IMR-90 (cell line): Measurements from ENCODE around the gene RPTOR. TPM values are rescaled to one million over a fixed set of nuclear protein-coding genes. Genes with fewer than 3 reads are reported as not detected.

Experiments used
- ATAC-seq: fragments of 200-7000 bp; cut with Tn5 transposase; 2 replicates; pipeline ENCODE4 v1.9.1; 2020; ENCODE audit warnings: low read depth, mild to moderate bottlenecking, moderate library complexity
- BruUV-seq: library from RNA; stranded (reverse); fragments of 400-500 nt; replicated peaks from 2 replicates; lab custom pipeline; 2021; lab: Mats Ljungman, UMichigan
- CTCF ChIA-PET: fragments of 300-600 bp; formaldehyde crosslinking; extraction: SDS; loops from one replicate; lab custom pipeline; 2021; ENCODE audit warnings: antibody characterized with exemption; lab: Yijun Ruan, JAX
- POLR2A ChIA-PET: fragments of 300-600 bp; sonication (Branson Sonifier 250); formaldehyde crosslinking; loops from one replicate; lab custom pipeline; 2022; ENCODE audit warnings: antibody characterized with exemption; ENCODE audit not compliant: unreplicated experiment; lab: Charles Lee
- DNase-seq: peaks from one replicate; pipeline ENCODE4 v3.0.0; 2013
- H2AFZ ChIP-seq: replicated peaks from 2 replicates; pipeline ENCODE3; 2013; ENCODE audit warnings: low read length, mild to moderate bottlenecking; ENCODE audit not compliant: poor library complexity
- H2AK5ac ChIP-seq: 2 replicates; pipeline ENCODE4 v1.6.1; 2013; ENCODE audit warnings: low read depth, low read length, inconsistent platforms
- H2AK9ac ChIP-seq: replicated peaks from 2 replicates; pipeline ENCODE3; 2013; ENCODE audit warnings: mild to moderate bottlenecking, low read depth, low read length, moderate library complexity; ENCODE audit not compliant: poor library complexity
- H2BK120ac ChIP-seq: 2 replicates; pipeline ENCODE4 v1.6.1; 2013; ENCODE audit warnings: low read depth, low read length, inconsistent platforms
- H2BK15ac ChIP-seq: 3 replicates; pipeline ENCODE4 v1.6.1; 2013; ENCODE audit warnings: low read depth, low read length, inconsistent platforms
- H2BK20ac ChIP-seq: 2 replicates; pipeline ENCODE4 v1.6.1; 2013; ENCODE audit warnings: low read depth, mild to moderate bottlenecking, inconsistent platforms, low read length, moderate library complexity
- H2BK5ac ChIP-seq: 2 replicates; pipeline ENCODE4 v1.6.1; 2013; ENCODE audit warnings: mild to moderate bottlenecking, low read depth, low read length, inconsistent platforms; ENCODE audit not compliant: poor library complexity, severe bottlenecking
- H3K14ac ChIP-seq: replicated peaks from 2 replicates; pipeline ENCODE4 v1.6.1; 2013; ENCODE audit warnings: low read depth, low read length, inconsistent platforms
- H3K18ac ChIP-seq: 2 replicates; pipeline ENCODE4 v1.6.1; 2013; ENCODE audit warnings: low read depth, low read length, control low read depth
- H3K23ac ChIP-seq: 2 replicates; pipeline ENCODE4 v1.6.1; 2013; ENCODE audit warnings: low read depth, low read length, inconsistent platforms
- H3K27ac ChIP-seq: 2 replicates; pipeline ENCODE4 v1.5.1; 2013; ENCODE audit warnings: mild to moderate bottlenecking, control low read depth, low read length; ENCODE audit not compliant: insufficient read depth
- H3K27me3 ChIP-seq: 2 replicates; pipeline ENCODE4 v1.6.1; 2013; ENCODE audit warnings: low read length; ENCODE audit not compliant: control insufficient read depth, insufficient read depth
- H3K36me3 ChIP-seq: 2 replicates; pipeline ENCODE4 v1.6.1; 2013; ENCODE audit warnings: low read length, mixed read lengths; ENCODE audit not compliant: control insufficient read depth, insufficient read depth
- H3K4ac ChIP-seq: 2 replicates; pipeline ENCODE4 v1.6.1; 2013; ENCODE audit warnings: low read depth, low read length, inconsistent platforms
- H3K4me1 ChIP-seq: 2 replicates; pipeline ENCODE4 v1.6.1; 2013; ENCODE audit warnings: low read length, mixed read lengths; ENCODE audit not compliant: control insufficient read depth, insufficient read depth
- H3K4me2 ChIP-seq: 2 replicates; pipeline ENCODE4 v1.6.1; 2013; ENCODE audit warnings: low read depth, mild to moderate bottlenecking, control low read depth, low read length, moderate library complexity
- H3K4me3 ChIP-seq: 2 replicates; pipeline ENCODE4 v1.5.1; 2013; ENCODE audit warnings: low read depth, mild to moderate bottlenecking, control low read depth, low read length, moderate library complexity; ENCODE audit not compliant: insufficient read depth
- H3K56ac ChIP-seq: 2 replicates; pipeline ENCODE4 v1.6.1; 2013; ENCODE audit warnings: low read length, inconsistent platforms; ENCODE audit not compliant: insufficient read depth; ENCODE audit errors: extremely low read depth
- H3K79me1 ChIP-seq, 2 experiments: 2 replicates each; pipeline ENCODE4 v1.6.1; 2013; ENCODE audit warnings: low read length in 2 of 2, inconsistent platforms in 1 of 2, low read depth in 1 of 2
- H3K9ac ChIP-seq: 2 replicates; pipeline ENCODE4 v1.6.1; 2013; ENCODE audit warnings: low read depth, low read length, control low read depth
- H3K9me1 ChIP-seq: 2 replicates; pipeline ENCODE4 v1.6.1; 2013; ENCODE audit warnings: low read length, inconsistent platforms; ENCODE audit not compliant: insufficient read depth
- H3K9me3 ChIP-seq: 2 replicates; pipeline ENCODE4 v1.6.1; 2013; ENCODE audit warnings: low read length; ENCODE audit not compliant: control insufficient read depth, insufficient read depth
- H4K20me1 ChIP-seq: 2 replicates; pipeline ENCODE4 v1.6.1; 2013; ENCODE audit warnings: low read length, inconsistent platforms; ENCODE audit not compliant: insufficient read depth
- H4K5ac ChIP-seq: 2 replicates; pipeline ENCODE4 v1.6.1; 2013; ENCODE audit warnings: mild to moderate bottlenecking, low read depth, low read length, control low read depth
- H4K8ac ChIP-seq, 2 experiments: 2 replicates each; pipeline ENCODE4 v1.6.1; 2013; ENCODE audit warnings: low read depth in 2 of 2, low read length in 2 of 2, control low read depth in 1 of 2, inconsistent platforms in 1 of 2
- H4K91ac ChIP-seq: 2 replicates; pipeline ENCODE4 v1.6.1; 2013; ENCODE audit warnings: low read depth, low read length, inconsistent platforms; ENCODE audit not compliant: insufficient read depth
- MAFK ChIP-seq: IDR thresholded peaks from 2 replicates; pipeline ENCODE4 v1.6.1; 2012; ENCODE audit warnings: low read depth, low read length, improper control_type of control experiment
- POLR2A ChIP-seq: IDR thresholded peaks from 2 replicates; pipeline ENCODE4 v1.6.1; 2012; ENCODE audit warnings: mild to moderate bottlenecking, low read depth, low read length
- SMC3 ChIP-seq: fragments of 150-350 bp; IDR thresholded peaks from 2 replicates; pipeline ENCODE4 v1.6.1; 2016; ENCODE audit warnings: low read depth, mild to moderate bottlenecking, antibody characterized with exemption, low read length, moderate library complexity
- WGBS, 2 experiments: methylation state at CpG; one replicate each; pipeline versions ENCODE4 v1.1.5 to v1.1.7; 2013; ENCODE audit warnings: missing lambda C conversion rate in 2 of 2; ENCODE audit not compliant: insufficient read length in 1 of 2; ENCODE audit errors: extremely low coverage in 2 of 2; 5-methylcytosine and 5-hydroxymethylcytosine counted together
- dilution Hi-C: fragments of 300-500 bp; cut with HindIII; formaldehyde crosslinking; loops from one replicate; pipeline ENCODE4 v1.14.3; 2018; ENCODE audit warnings: low sequenced_read_pairs; ENCODE audit not compliant: unreplicated experiment
- in situ Hi-C: fragments of 300-500 bp; cut with MboI; formaldehyde crosslinking; loops from 3 replicates; pipeline ENCODE4 v1.14.3; 2019; ENCODE audit warnings: low sequenced_read_pairs, inconsistent platforms, mixed read lengths
- intact Hi-C: fragments of 100-400 bp; cut with micrococcal nuclease; formaldehyde crosslinking; loops from 2 replicates; pipeline ENCODE4 v1.10.0; 2022
- polyA plus RNA-seq, 3 experiments: library from polyadenylated mRNA; depleted of rRNA; stranded (reverse); fragments of >200 nt; gene quantifications; 2 replicates each; pipeline ENCODE4 v1.2.3, GENCODE V29; 2012; ENCODE audit warnings: low replicate concordance in 1 of 3
- total RNA-seq: library from RNA; depleted of rRNA; stranded (reverse); fragments of >200 nt; gene quantifications from 2 replicates; pipeline ENCODE4 v1.2.3, GENCODE V29; 2012
- TF ChIP-seq, protein P1 (sequence below): conservative IDR thresholded peaks from 2 replicates; pipeline ENCODE4 v1.5.1; 2012; ENCODE audit warnings: mild to moderate bottlenecking, low read depth, low read length, improper control_type of control experiment

Gene RPTOR
- total and polyA plus RNA-seq, 2 of the 4 experiments (the other 2 are of a cell fraction): 10.8 to 14.7 TPM

DNA sequence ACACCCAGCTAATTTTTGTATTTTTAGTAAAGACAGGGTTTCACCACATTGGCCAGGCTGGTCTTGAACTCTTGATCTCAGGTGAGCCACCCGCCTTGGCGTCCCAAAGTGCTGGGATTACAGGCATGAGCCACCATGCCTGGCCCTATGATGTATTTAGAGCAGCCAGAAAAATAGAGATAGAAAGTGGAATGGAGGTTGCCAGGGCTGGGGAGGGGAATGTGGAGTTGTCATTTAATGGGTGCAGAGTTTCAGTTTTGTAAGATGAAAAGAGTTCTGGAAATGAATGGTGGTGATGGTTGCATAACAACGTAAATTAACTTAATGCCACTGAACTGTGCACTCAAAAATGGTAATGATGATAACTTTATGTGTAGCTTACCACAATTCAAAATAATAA lies 36.7 kb upstream of the RPTOR start:
- Histone ChIP-seq H4K8ac (no peak overlapping the region), H3K4ac (no peak overlapping the region), H3K36me3 (no peaks in the 10 kb centered on the region), H2BK15ac (no peak overlapping the region), H3K14ac (no peak overlapping the region), H3K4me1 (peaks cover 7% of the 10 kb centered on the region), H3K18ac (no peak overlapping the region), H3K79me1 (0 out of 4 replicates have a peak, but pooled peaks cover 0 to 5% of the 10 kb centered on the region in 2 experiments), H2BK120ac (no peak overlapping the region), H3K27me3 (no peaks in the 10 kb centered on the region; the same call in 1 of the 2 replicates), H2BK20ac (no peak overlapping the region), H2AFZ (no peak overlapping the region), H3K23ac (no peak overlapping the region), H2AK9ac (no peak overlapping the region), H2BK5ac (no peak overlapping the region), H3K9me1 (peaks cover 22% of the 10 kb centered on the region), H3K9ac (no peak overlapping the region), H3K9me3 (no peaks in the 10 kb centered on the region), H3K27ac (no peak overlapping the region), H3K56ac (no peak overlapping the region), H3K4me3 (no peak overlapping the region), H4K20me1 (0 out of 2 replicates have a peak, but pooled peaks cover 6% of the 10 kb centered on the region), H2AK5ac (no peak overlapping the region), H4K5ac (no peak overlapping the region), H3K4me2 (no peak overlapping the region), H4K91ac (no peak overlapping the region)
- no TSS peak for BruUV-seq
- DNase-seq (no peak), ATAC-seq (no peak)
- in situ Hi-C loops: no loop called here
- dilution Hi-C loops: no loop called here
- CTCF ChIA-PET: no interaction called here
- POLR2A ChIA-PET: no interaction called here
- no CpG with 5 or more reads among the region's 3 CpGs for WGBS, 2 experiments
- TF ChIP-seq MAFK (no peak), POLR2A (no peak), SMC3 (no peak)
- TF ChIP-seq, protein P1, sequence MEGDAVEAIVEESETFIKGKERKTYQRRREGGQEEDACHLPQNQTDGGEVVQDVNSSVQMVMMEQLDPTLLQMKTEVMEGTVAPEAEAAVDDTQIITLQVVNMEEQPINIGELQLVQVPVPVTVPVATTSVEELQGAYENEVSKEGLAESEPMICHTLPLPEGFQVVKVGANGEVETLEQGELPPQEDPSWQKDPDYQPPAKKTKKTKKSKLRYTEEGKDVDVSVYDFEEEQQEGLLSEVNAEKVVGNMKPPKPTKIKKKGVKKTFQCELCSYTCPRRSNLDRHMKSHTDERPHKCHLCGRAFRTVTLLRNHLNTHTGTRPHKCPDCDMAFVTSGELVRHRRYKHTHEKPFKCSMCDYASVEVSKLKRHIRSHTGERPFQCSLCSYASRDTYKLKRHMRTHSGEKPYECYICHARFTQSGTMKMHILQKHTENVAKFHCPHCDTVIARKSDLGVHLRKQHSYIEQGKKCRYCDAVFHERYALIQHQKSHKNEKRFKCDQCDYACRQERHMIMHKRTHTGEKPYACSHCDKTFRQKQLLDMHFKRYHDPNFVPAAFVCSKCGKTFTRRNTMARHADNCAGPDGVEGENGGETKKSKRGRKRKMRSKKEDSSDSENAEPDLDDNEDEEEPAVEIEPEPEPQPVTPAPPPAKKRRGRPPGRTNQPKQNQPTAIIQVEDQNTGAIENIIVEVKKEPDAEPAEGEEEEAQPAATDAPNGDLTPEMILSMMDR: no peak
- intact Hi-C loops: no loop called here
